AG08396 (cell line): ENCODE measurements around the gene SGCD.

Experiments used
- DNase-seq: peaks from one replicate; pipeline ENCODE4 v3.0.0; 2012; ENCODE audit warnings: low spot score, mixed read lengths

The SGCD gene

DNA sequence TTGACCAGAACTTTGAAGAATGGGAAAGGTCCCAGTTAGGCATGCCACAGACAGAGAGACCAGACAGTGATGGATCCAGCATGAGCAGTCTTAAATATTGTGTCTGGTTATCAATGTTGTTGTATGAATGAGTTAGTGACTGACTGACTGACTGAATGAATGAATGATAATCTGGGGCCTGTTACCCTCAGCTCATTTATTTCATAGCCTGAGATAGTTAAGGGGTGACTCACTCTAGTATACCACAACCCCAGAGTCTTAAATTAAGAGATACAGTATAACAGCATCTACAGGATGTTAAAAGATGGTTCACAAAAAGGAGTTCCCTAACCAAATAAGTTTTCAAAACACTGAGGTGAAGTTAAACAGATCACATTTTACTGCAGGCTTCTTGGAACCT is 133.5 kb downstream of the SGCD start:
- DNase-seq = no peak

DNA sequence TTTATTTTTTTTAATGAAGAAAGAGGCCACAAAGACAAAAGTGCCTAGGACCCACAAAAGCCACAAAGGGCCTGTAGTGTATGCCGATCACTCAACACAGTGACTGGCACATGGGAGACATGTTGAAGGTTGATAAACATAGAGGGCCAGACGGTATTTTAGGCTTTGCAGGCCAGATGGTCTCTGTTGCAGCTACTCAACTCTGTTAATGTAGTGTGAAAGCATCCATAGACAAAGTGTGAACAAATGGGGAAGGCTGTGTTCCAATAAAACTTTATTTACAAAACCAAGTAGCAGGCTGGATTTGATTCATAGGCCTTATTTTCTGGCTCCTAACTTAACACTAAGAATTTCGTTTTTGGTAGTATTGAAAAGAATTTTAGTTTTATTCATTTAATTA is 139.9 kb downstream of the SGCD start:
- DNase-seq = no peak

DNA sequence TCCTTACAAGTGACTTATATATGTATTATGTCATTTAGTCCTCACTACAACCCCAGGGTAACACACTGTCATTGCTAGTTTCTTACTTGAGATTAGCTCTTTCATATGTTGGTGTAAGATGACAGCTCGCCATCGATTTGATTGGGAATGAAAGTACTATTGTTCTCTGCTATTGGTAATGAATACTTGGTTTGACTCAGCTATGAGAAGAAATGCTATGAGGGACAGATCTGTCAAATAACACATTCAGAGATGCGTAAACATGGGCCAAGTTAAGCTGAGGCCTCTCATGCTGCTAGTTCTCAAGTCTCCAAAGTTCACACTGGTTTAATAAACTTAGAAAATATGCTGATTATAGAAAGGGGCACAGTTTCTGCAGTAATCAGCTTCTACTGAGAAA is 142.7 kb downstream of the SGCD start:
- no peak for DNase-seq

DNA sequence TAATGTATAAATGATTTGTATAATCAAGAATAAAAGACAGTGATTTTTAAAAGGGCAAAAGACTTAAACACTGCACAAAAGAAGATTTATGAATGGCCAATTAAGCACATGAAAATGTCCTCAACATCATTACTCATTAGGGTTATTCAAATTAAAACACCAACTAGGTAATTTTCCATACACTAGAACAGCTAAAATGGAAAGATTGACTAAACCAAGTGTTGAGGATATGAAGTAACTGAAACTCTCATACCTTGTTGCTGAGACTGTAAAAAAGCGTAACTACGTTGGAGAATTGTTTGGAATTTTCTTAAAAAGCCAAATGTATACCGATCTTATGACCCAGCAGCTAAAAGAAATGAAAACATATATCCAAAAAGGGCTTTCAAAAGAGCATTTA is 144.9 kb downstream of the SGCD start:
- no peak for DNase-seq

DNA sequence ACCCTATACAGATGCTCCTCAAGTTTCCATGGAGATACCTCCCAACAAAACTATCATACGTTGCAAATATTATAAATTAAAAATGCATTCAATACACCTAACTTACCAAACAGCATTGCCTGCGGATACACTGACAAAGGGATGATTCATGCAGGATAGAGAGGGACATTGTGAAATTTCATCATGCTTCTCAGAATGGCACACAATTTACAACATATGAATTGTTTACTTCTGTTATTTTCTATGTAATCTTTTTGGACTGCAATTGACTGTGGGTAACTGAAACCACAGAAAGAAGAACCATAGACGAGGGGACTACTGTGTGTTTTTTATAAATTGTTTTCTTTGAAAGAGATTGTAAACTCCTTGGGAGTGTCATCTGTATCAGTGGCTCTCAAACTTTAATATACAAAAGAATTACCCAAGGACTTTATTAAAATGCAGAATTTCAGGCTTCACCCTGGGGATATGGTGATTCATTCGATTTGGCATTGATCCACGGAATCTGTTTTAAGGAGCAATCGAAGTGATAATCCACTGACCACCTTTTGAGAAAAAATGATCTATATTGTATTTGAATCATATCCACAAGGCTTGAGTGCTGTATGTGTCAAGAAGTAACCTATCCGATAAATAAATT is 146.4 kb downstream of the SGCD start:
- DNase-seq = no peak

DNA sequence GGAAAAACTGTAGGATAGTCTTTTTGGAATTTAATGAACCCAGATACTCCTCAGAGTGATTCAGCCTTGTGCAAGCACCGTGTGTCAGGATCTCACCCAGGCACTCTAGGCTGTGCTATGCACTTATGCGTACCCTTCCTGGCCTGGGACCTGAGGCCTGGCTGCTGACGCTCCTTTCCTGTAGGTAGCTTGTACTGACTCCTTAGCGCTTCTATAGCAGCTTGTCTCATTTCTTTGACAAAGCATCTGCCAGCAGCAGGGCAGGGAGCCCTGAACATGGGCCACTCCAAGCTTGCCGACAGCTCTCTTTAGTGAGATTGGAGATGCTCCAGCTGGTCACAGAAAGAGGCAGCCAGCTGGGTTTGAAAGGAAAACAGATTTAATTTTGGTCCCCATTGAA is 147.3 kb downstream of the SGCD start:
- DNase-seq = peak; percentile 21

DNA sequence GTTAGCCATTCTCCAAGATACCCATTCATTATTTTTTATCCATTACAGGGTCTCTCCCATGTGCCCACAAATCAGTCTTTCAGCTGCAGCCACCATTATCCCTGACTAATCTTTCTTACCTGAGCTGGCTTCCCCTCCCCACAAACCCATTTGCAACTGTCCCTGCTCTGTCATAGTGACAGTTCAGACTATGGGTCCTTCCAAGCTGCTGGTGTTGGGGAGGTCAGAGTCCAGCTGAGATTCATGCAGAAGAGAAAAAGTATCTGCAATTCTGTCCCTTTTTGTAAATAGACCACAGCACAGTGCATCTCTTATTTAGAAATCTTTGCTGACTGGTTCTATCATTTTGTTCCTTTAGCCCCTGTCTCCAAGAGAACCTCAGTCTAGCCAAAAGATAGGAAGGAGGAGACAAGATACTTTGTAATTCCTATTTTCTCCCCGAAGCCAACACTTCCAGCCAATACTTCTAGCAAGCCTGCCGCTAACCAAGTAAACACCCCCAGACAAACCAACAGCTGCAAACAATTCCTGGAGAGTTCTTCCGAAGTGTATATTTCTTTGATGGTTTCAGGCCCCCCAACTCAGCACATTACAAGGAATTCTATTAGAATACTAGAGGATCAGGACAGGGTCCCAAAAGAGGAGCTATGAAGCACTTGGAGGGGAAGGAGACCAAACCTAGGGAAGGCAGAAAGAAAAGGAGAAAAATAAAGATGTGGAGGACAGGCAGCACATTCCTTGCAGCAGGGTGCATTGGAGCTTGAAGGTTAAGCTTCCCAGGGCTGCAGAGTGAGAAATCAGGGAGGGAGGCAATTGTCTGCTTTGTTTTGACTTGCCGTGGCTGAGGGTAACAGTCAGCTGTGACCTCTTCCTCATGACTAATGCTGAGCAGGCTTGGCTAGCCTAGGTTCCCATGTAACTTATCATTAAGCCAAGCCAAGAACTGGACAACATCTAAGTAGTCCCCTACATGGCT is 148.5 kb downstream of the SGCD start:
- peak; percentile 77 for DNase-seq

DNA sequence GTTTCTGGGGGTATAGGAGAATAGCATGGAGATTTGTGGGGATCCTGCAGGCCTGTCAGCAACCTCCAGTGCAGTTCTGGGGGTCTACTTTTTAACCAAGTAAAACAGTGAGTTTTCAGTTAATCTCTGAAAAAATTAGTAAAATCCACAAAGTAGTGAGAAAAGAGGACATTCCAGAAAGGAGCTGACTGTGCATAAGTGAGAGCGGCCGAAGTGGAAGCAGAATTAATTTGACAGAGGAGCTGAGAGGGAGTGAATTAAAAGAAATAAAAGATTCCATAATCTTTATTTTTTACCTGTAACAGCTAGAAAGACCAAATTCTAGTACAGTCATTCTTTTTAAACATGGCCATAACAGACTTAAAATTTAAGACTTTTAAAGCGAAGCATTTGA is 149.2 kb downstream of the SGCD start:
- DNase-seq = no peak

DNA sequence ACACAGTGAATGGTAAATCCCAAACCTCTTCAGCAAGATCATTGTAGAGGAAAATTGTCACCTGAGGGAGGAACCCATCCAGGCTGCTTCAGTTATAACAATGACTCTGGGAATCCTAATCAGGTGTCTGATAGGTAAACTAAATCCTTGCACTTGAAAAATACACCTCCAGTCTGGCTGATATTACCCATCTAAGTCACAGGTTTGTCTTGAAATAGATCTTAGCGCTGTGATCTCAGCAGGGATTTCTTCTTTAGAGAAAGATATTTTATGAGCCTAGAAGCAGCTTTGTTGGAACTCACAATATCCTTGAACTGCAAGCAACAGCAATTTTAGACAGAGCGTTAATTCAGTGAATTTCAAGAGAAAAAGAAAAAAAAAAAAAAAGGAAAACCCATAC is 149.7 kb downstream of the SGCD start:
- no peak for DNase-seq

DNA sequence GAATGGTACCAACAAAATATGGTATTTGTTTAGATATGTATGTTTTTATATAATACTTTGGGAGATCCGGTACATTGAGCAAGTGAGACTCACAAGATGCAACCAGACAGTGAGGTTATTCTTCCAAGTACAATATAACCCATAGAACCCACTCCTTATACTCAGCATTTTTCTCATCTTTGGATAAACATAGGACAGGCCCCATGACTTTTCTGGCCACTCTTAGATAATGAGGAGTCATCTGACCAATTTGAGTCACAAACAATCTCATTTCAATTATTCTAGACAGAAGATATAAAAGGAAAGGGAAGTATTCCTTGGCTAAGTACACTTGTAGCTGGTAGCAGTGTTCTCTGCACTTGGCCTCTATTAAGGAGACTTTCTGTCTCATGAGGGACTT is 150.2 kb downstream of the SGCD start:
- DNase-seq = no peak

DNA sequence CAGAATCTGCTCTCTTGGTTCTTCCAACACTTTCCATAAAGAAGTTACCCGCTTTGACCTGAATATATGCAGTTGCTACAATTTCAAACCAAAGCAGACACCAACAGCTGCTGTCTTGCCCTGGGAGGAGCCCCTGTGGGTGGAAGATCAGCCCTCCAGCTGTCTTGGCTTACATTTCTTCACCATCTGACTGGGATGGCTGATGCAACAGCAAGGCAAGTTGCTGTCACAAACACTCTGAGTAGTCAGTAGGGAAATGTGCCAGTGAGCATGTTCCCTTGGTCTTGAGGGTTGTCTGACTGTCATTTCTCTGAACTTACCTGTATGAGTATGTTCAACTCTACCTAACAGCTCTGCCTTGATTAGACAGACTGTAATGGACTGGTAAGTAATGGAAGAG is 152.9 kb downstream of the SGCD start:
- peak; percentile 50 for DNase-seq

DNA sequence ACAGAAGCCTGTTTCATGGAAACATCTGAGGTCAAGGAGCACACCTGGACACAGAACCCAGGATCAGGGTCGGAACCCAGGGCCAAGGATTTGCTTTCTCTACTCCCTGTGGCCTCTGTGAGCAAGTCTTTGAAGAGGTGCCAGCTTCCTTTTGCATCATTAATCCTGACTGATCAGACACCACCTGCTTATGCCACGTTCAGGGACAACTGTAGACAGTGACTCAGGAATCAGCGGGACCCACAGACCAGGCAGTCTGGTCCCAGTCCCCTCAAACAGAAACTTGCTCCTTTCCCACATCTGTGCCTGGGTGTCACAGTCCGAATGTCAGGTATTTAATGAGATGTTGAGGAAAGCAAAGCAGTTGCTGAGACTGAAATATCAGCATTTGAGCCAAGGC is 154.8 kb downstream of the SGCD start:
- DNase-seq = no peak

DNA sequence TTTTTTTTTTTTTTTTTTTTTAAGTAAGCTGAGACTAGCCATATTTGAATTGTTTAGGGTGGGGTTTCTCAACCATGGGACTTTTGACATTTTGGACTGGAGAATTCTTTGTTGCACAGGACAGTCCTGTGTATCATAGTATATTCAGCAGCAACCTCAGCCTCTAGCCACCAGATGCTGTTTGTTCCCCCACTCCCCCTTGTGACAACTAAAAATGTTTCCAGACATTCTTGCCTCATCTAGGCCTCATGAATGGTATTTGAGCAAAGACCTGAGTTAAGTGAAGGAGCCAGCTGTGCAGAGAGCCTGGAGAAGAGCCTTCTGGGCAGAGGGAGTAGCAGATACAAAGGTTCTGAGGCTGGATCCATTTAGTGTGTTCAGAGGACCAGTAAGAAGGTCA is 155.9 kb downstream of the SGCD start:
- no peak for DNase-seq

DNA sequence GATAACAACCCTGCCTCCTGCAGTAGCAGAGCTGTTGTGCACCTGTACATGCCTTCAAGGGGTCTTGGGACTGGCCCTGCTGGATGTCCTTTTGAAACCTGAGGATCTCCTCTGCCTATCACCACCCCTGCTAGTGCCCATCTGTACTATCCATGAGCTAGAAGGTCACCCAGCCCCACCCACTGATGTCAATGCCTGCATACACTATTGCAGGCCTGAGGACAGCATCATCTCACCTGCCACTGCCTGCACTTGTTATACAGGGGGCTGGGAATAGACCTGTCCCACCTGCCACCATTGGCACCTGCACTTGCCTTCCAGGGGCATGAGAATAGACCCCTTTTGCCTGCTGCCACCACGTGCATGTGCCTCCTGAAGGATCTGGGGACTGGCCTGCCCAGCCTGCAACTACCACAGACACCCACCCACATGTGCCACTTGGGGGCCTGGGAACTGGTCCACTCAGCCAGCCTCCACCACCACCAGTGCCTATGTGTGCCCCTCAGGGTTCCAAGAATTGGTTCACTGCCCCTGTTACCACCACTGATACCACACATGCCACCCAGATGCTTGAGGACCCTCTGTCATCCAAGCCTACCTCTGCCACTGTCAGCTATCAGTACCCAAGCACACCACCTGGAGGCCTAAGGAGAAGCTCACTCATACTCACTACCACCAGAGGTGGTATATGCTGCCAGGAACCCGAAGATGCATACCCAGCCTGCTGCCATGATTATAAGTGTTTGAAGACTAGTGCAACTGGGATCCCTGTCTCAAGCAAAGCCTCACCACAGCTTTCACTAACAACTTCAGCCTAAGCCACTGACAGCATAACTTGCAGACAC is 159.7 kb downstream of the SGCD start:
- no peak for DNase-seq

DNA sequence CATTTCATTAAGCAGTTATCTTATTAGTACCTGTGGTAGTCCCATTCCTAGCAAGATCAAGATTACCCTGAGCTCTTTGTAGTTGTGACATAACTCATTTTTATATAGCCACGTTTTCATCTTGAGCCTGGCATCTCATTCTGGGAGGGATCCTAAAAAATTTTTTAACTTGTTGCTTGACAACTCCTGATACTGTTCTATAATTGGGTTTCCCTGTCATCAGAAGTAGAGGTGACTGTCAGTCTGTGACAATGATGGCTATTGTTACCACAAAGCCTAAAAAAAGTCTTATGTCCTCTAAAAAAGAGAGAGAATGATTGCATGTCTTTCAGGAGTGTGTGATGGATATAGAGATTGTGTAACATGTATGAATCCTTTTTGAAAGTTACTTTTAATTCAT is 164.8 kb downstream of the SGCD start:
- no peak for DNase-seq

DNA sequence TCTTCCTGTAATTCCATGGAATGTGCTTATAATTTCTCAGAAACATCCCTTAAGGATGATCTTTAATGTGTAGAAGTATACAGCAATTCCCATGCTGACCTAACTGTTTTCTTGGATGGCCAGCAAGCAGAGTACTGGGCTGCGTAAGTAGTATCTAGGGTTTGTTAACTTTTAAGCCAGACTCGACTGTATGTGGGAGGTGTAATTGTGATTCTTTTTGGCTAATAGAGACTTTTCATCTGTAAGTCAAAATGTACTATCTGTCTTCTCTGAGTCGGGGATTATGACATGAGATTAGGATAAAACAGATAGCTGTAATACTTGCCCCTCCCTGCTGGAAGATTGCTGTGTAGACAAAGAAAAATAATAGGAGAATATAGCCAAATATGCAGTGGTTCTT is 169.3 kb downstream of the SGCD start:
- no peak for DNase-seq

DNA sequence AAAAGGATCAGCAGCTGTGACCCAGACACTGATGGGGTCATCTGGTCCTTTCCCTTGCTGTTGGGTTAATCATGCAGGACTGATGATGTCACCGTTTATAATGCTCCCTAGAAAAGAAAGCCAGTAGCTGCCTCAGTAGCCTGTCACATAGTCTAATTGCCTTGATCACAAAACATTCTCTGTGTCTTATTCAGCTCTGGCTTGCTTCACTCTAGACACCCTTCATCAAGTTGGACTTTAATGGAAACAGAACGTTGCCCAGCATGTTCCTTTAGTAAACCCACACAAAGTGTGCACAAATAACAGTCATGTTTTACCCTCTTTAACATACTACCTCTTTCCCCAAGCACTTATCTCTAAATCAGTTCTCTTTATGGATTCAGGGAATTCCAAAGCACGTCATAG is 170.8 kb downstream of the SGCD start:
- DNase-seq = peak; percentile 34

DNA sequence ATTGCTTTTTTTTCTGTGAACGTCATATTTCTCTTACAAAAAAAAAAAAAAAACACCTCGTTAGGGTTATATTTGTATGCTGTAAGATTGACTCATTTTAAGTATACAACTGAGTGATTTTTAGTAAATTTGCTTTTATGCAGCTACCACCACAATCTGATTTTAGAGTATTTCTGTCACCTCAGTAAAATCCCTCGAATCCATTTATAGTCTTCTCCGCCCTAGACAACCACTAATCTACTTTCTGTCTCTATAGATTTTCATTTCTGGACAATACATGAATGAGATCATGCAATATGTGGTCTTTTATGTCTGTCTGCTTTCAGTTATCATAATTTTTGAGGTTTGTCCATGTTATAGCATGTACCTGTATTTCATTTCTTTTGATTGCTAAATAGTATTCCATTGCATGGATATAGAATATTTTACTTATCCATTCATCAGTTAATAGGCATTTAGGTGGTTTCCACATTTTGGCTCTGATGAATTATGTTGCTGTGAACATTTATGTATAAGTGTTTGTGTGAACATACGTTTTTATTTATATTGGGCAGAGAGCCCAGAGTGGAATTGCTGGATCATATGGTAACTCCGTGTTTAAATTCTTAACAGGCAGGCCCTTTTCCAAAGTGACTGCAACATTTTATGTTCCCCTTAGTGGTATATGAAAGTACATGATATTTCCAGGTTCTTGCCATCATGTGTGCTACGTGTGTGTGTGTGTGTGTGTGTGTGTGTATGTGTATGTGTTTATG is 171.4 kb downstream of the SGCD start:
- DNase-seq = no peak

DNA sequence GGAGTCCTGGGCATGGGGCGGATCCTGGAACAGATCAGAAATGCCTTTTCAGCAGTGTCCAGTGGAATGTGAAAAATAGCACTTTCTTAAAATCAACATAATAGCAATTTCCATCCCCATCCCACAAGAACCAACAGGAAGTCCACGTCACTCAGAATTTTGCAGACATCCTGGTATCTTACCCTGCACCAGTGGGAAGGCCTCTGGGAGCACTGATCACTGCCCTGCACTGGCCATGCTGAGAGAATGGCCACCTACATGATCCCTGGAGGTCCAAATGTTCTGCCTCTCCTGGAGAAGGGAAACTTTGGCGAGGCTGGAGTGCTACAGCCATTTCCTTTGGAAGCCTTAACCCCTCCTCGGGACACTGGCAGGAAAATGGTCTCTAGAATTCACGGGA is 173.8 kb downstream of the SGCD start:
- no peak for DNase-seq

DNA sequence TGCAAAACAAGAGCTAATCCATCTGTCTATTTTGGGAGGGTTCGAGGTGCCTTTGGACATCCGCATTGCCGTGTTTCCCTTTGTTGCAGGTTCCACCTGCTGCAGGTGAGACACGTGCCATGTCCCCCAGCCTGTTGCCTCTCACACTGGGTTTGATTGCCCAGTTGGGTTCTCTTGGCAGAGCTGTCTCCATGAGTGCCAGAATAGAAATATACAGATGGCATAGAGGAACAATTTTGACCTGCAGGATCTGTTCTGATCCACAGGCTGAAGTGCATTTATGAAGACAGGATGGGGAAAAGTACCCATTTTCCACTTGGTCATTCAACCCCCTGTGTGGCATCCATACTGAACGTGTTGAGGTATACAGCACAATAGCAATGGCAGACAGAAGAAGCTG is 178.1 kb downstream of the SGCD start:
- DNase-seq = no peak

DNA sequence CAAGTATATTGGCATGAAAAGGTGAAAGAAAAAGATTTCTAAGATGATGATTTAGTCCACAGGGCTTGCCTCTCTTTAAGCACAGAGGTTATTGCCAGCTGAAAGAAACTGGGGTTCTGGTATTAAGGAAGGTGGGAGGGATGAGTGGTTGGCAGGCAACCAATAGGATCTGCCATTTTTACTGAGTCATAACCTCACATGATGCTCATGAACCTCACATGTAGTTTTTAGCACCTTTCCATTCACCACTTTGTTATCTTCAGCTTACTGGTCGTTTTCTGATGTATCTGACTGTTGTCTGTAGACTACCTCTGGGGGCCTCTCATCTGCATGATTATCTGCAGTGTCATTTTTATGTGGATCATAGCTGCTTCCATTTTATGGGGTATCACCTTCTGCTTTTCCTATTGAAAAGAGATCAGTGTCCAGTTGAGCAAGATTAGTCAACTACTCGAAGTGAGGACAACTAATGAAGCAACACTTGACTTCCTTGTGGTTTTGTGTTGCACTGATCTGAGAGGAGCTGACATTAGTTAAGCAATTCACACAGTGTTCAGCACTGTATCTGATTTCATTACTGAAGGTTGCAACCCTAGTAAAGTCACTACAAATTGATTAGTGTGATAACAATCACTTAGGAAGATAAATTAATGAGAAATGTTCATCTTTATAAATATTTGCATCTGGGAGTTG is 186.3 kb downstream of the SGCD start:
- no peak for DNase-seq
